Prostate gland (tissue), 2 donors: ENCODE results near the gene CSMD2.

ENCODE experiments used
- CTCF ChIP-seq, 4 experiments: fragments of 200-600 bp in 2 of 4; fragments of 450-650 bp in 2 of 4; sonication (generic) in 2 of 4; IDR thresholded peaks; 1 replicate in 3 of 4; 2 replicates in 1 of 4; pipeline ENCODE4 v1.5.1; 2016 to 2019; ENCODE audit warnings: antibody characterized with exemption in 4 of 4, mild to moderate bottlenecking in 2 of 4, moderate library complexity in 2 of 4
- POLR2A ChIP-seq: fragments of 450-650 bp; IDR thresholded peaks from one replicate; pipeline ENCODE4 v1.6.1; 2016; ENCODE audit warnings: antibody characterized with exemption, mild to moderate bottlenecking

- no peak for TF ChIP-seq POLR2A
- TF ChIP-seq CTCF (IDR thresholded peaks at IDR 0.05), result no peak
Observed at GRCh38 chr1:33683913-33684312, 481.1 kb downstream of the CSMD2 start.
